G401 (cell line): ENCODE data around the gene CDH23. TPM values are rescaled to one million over a fixed set of nuclear protein-coding genes. Genes with fewer than 3 reads are reported as not detected.

Source experiments
- DNase-seq: peaks from one replicate; pipeline ENCODE4 v3.0.0-alpha.2; 2015; ENCODE audit warnings: low spot score
- in situ Hi-C: cut with HindIII; loops from 2 replicates; pipeline ENCODE4 v1.10.0; 2016; ENCODE audit warnings: low sequenced_read_pairs, mixed read lengths
- total RNA-seq: library from RNA; depleted of rRNA; stranded (reverse); fragments of >200 nt; shearing (Covaris generic); gene quantifications from 2 replicates; pipeline ENCODE4 v1.2.3, GENCODE V29; 2014

Gene CDH23
- total RNA-seq, 1 experiment from 2014 or later = 5.9 TPM

- in situ Hi-C loops = no loop called here
- no peak for DNase-seq
Measured at GRCh38 chr10:71708897-71709882, 312.5 kb downstream of the CDH23 start.

- in situ Hi-C loops = no loop called here
- DNase-seq = no peak
Measured at GRCh38 chr10:71710519-71710918, 313.8 kb downstream of the CDH23 start.

GRCh38 chr10:71711052-71711623 is 314.4 kb downstream of the CDH23 start:
- in situ Hi-C loops = no loop called here
- DNase-seq = no peak

GRCh38 chr10:71712170-71712569 is 315.4 kb downstream of the CDH23 start:
- in situ Hi-C loops = no loop called here
- no peak for DNase-seq

- no peak for DNase-seq
- in situ Hi-C loops = no loop called here
Measured at GRCh38 chr10:71712572-71713134, 315.9 kb downstream of the CDH23 start.

GRCh38 chr10:71713135-71714030 is 316.7 kb downstream of the CDH23 start:
- in situ Hi-C loops = no loop called here
- peak; percentile 71 for DNase-seq

GRCh38 chr10:71714031-71714410 is 317.3 kb downstream of the CDH23 start:
- DNase-seq = no peak
- in situ Hi-C loops = no loop called here

GRCh38 chr10:71714592-71714991 is 317.9 kb downstream of the CDH23 start:
- DNase-seq = no peak
- in situ Hi-C loops = no loop called here

GRCh38 chr10:71715026-71715425 is 318.3 kb downstream of the CDH23 start:
- in situ Hi-C loops = no loop called here

GRCh38 chr10:71715860-71716259 is 319.1 kb downstream of the CDH23 start:
- in situ Hi-C loops = no loop called here

More at GRCh38 chr10:71715026-71715425, 318.3 kb downstream of the CDH23 start:
- DNase-seq = no peak

GRCh38 chr10:71716426-71716825 is 319.7 kb downstream of the CDH23 start:
- in situ Hi-C loops = no loop called here
- DNase-seq = no peak

More at GRCh38 chr10:71715860-71716259, 319.1 kb downstream of the CDH23 start:
- DNase-seq = no peak

GRCh38 chr10:71717056-71717455 is 320.3 kb downstream of the CDH23 start:
- in situ Hi-C loops = no loop called here
- DNase-seq = no peak

GRCh38 chr10:71717551-71717951 is 320.8 kb downstream of the CDH23 start:
- no peak for DNase-seq
- in situ Hi-C loops = no loop called here

- in situ Hi-C loops = no loop called here
- DNase-seq = no peak
Measured at GRCh38 chr10:71718165-71718698, 321.5 kb downstream of the CDH23 start.

- no peak for DNase-seq
- in situ Hi-C loops = no loop called here
Measured at GRCh38 chr10:71719042-71719441, 322.3 kb downstream of the CDH23 start.

GRCh38 chr10:71719464-71720201 is 322.9 kb downstream of the CDH23 start, which contains the start of gene C10orf105:
Gene C10orf105, minus strand, starts transcription at chr10:71719778. Its CDS starts 3,441 bp downstream, at chr10:71716337.
- in situ Hi-C loops = no loop called here
- no peak for DNase-seq

- in situ Hi-C loops = no loop called here
- no peak for DNase-seq
Measured at GRCh38 chr10:71720288-71720687, 323.6 kb downstream of the CDH23 start.

- DNase-seq = no peak
- in situ Hi-C loops = no loop called here
Measured at GRCh38 chr10:71721313-71721712, 324.6 kb downstream of the CDH23 start.
